Amniotic epithelial cell (primary cell): ENCODE results near the gene CCDC137.
A peak's percentile ranks its signal among the peaks of the same experiment; 100 is the strongest.

Experiments used
- DNase-seq: peaks from one replicate; pipeline ENCODE4 v3.0.0-alpha.2; 2010; ENCODE audit warnings: low read depth

The CCDC137 gene

GRCh38 chr17:81650951-81651350 is 15.6 kb upstream of the CCDC137 start:
- DNase-seq, result no peak

- DNase-seq, result peak; percentile 90
Measured at GRCh38 chr17:81651692-81652091, 14.8 kb upstream of the CCDC137 start.

- no peak for DNase-seq
Measured at GRCh38 chr17:81652906-81653771, 13.4 kb upstream of the CCDC137 start.

- no peak for DNase-seq
Measured at GRCh38 chr17:81655378-81656117, 11.0 kb upstream of the CCDC137 start.

GRCh38 chr17:81656118-81656743 is 10.3 kb upstream of the CCDC137 start, which contains the start of gene PDE6G:
PDE6G (minus strand) TSS chr17:81656542; CDS start chr17:81653305, 3,237 bp downstream.
- DNase-seq, result no peak

GRCh38 chr17:81656835-81657234 is 9.7 kb upstream of the CCDC137 start:
- DNase-seq, result no peak

GRCh38 chr17:81659038-81659437 is 7.5 kb upstream of the CCDC137 start:
- no peak for DNase-seq

GRCh38 chr17:81660441-81660840 is 6.1 kb upstream of the CCDC137 start:
- DNase-seq, result no peak

GRCh38 chr17:81662002-81662401 is 4.5 kb upstream of the CCDC137 start:
- no peak for DNase-seq

GRCh38 chr17:81664051-81664470 is 2.5 kb upstream of the CCDC137 start:
- DNase-seq, result no peak

GRCh38 chr17:81665205-81666091 is 1.1 kb upstream of the CCDC137 start:
- peak; percentile 21 for DNase-seq

GRCh38 chr17:81666092-81666341 is 520 bp upstream of the CCDC137 start:
- no peak for DNase-seq

- DNase-seq, result no peak
Measured at GRCh38 chr17:81667754-81668153, 1.2 kb downstream of the CCDC137 start.

GRCh38 chr17:81672504-81672903 is 6.0 kb downstream of the CCDC137 start:
- no peak for DNase-seq

GRCh38 chr17:81672954-81673353 is 6.4 kb downstream of the CCDC137 start:
- no peak for DNase-seq

GRCh38 chr17:81673561-81674258 is 7.2 kb downstream of the CCDC137 start:
- DNase-seq, result no peak

- peak; percentile 32 for DNase-seq
Measured at GRCh38 chr17:81675515-81676221, 9.1 kb downstream of the CCDC137 start.

GRCh38 chr17:81676906-81677305 is 10.4 kb downstream of the CCDC137 start:
- no peak for DNase-seq

- no peak for DNase-seq
Measured at GRCh38 chr17:81680150-81680549, 13.6 kb downstream of the CCDC137 start.

- no peak for DNase-seq
Measured at GRCh38 chr17:81681672-81682071, 15.1 kb downstream of the CCDC137 start.
